WTC11 (cell line): Measurements from ENCODE around the gene S1PR2. TPM values are rescaled to one million over a fixed set of nuclear protein-coding genes. Genes with fewer than 3 reads are reported as not detected.
A peak's percentile ranks its signal among the peaks of the same experiment; 100 is the strongest.

Experiments
- ATAC-seq: fragments of 200-7000 bp; cut with Tn5 transposase; 2 replicates; pipeline ENCODE4 v1.10.0; 2021; ENCODE audit warnings: mild to moderate bottlenecking, moderate library complexity
- CTCF ChIA-PET: fragments of 300-600 bp; sonication (Branson Sonifier 250); formaldehyde crosslinking; loops from one replicate; lab custom pipeline; 2021; ENCODE audit warnings: antibody characterized with exemption; lab: Charles Lee
- POLR2A ChIA-PET: fragments of 350-600 bp; sonication (Branson Sonifier 250); formaldehyde crosslinking; loops from one replicate; lab custom pipeline; 2021; ENCODE audit warnings: antibody characterized with exemption; lab: Charles Lee
- DNase-seq: peaks from one replicate; pipeline ENCODE4 v3.0.0; 2021; ENCODE audit warnings: low spot score
- H3K27ac Mint-ChIP-seq: 2 replicates; pipeline ENCODE4 v1.8.0; 2021; ENCODE audit warnings: mixed read lengths
- H3K27me3 Mint-ChIP-seq: 2 replicates; pipeline ENCODE4 v1.8.0; 2021; ENCODE audit warnings: low read depth, mild to moderate bottlenecking, moderate library complexity, mixed read lengths
- H3K36me3 Mint-ChIP-seq: 2 replicates; pipeline ENCODE4 v1.8.0; 2021; ENCODE audit warnings: mixed read lengths
- H3K4me1 Mint-ChIP-seq: 2 replicates; pipeline ENCODE4 v1.8.0; 2022; ENCODE audit warnings: mixed read lengths
- H3K4me3 Mint-ChIP-seq: 2 replicates; pipeline ENCODE4 v1.8.0; 2021; ENCODE audit warnings: mild to moderate bottlenecking, moderate library complexity, mixed read lengths
- H3K9me3 Mint-ChIP-seq: 2 replicates; pipeline ENCODE4 v1.8.0; 2021; ENCODE audit warnings: mixed read lengths
- ATF3 ChIP-seq: sonication (generic); formaldehyde crosslinking; conservative IDR thresholded peaks from 2 replicates; pipeline ENCODE4 v1.8.1; 2022; ENCODE audit warnings: mild to moderate bottlenecking, missing genetic modification reagents
- CBFB ChIP-seq: sonication (generic); formaldehyde crosslinking; IDR thresholded peaks from 2 replicates; pipeline ENCODE4 v1.8.1; 2022; ENCODE audit warnings: mild to moderate bottlenecking, low read depth, missing genetic modification reagents
- GRHL2 ChIP-seq: fragments of 250-450 bp; sonication (Bioruptor Pico); IDR thresholded peaks from 2 replicates; pipeline ENCODE4 v1.8.0; 2022; ENCODE audit warnings: mild to moderate bottlenecking, moderate library complexity; ENCODE audit not compliant: insufficient replicate concordance, severe bottlenecking
- JAZF1 ChIP-seq: fragments of 250-450 bp; sonication (Bioruptor Pico); IDR thresholded peaks from 2 replicates; pipeline ENCODE4 v1.9.0; 2021; ENCODE audit warnings: moderate library complexity, mild to moderate bottlenecking, inconsistent platforms
- JUN ChIP-seq: sonication (generic); formaldehyde crosslinking; IDR thresholded peaks from 2 replicates; pipeline ENCODE4 v1.8.0; 2023; ENCODE audit warnings: mild to moderate bottlenecking, missing genetic modification reagents
- KAT7 ChIP-seq: sonication (generic); formaldehyde crosslinking; IDR thresholded peaks from 2 replicates; pipeline ENCODE4 v1.8.1; 2023; ENCODE audit warnings: missing genetic modification reagents, mild to moderate bottlenecking, borderline replicate concordance
- NFYB ChIP-seq: sonication (generic); formaldehyde crosslinking; conservative IDR thresholded peaks from 2 replicates; pipeline ENCODE4 v1.8.0; 2022; ENCODE audit warnings: low read depth, missing genetic modification reagents
- NR3C1 ChIP-seq: sonication (generic); formaldehyde crosslinking; conservative IDR thresholded peaks from 2 replicates; pipeline ENCODE4 v1.8.1; 2023; ENCODE audit warnings: low read depth, mild to moderate bottlenecking, missing genetic modification reagents
- SMAD4 ChIP-seq: sonication (generic); formaldehyde crosslinking; IDR thresholded peaks from 2 replicates; pipeline ENCODE4 v1.8.0; 2022; ENCODE audit warnings: mild to moderate bottlenecking, missing genetic modification reagents
- SP1 ChIP-seq: sonication (generic); formaldehyde crosslinking; conservative IDR thresholded peaks from 2 replicates; pipeline ENCODE4 v1.8.1; 2022; ENCODE audit warnings: missing genetic modification reagents
- TP53 ChIP-seq: sonication (generic); formaldehyde crosslinking; IDR thresholded peaks from 2 replicates; pipeline ENCODE4 v1.8.1; 2023; ENCODE audit warnings: mild to moderate bottlenecking, missing genetic modification reagents
- ZBTB43 ChIP-seq: sonication (generic); formaldehyde crosslinking; IDR thresholded peaks from 2 replicates; pipeline ENCODE4 v1.8.1; 2023; ENCODE audit warnings: mild to moderate bottlenecking, missing genetic modification reagents
- ZNF121 ChIP-seq: sonication (generic); formaldehyde crosslinking; IDR thresholded peaks from 2 replicates; pipeline ENCODE4 v1.8.0; 2023; ENCODE audit warnings: missing genetic modification reagents
- ZNF263 ChIP-seq: sonication (generic); formaldehyde crosslinking; IDR thresholded peaks from 2 replicates; pipeline ENCODE4 v1.8.1; 2022; ENCODE audit warnings: low read depth, mild to moderate bottlenecking, moderate library complexity, missing genetic modification reagents
- ZNF281 ChIP-seq: sonication (generic); formaldehyde crosslinking; IDR thresholded peaks from 2 replicates; pipeline ENCODE4 v1.8.0; 2023; ENCODE audit warnings: mild to moderate bottlenecking, missing genetic modification reagents
- ZNF396 ChIP-seq: fragments of 250-450 bp; sonication (Bioruptor Pico); IDR thresholded peaks from 2 replicates; pipeline ENCODE4 v1.8.0; 2021; ENCODE audit warnings: mild to moderate bottlenecking, moderate library complexity, borderline replicate concordance
- ZNF416 ChIP-seq: fragments of 250-450 bp; sonication (Bioruptor Pico); IDR thresholded peaks from 2 replicates; pipeline ENCODE4 v1.9.0; 2021; ENCODE audit warnings: mild to moderate bottlenecking, inconsistent platforms
- ZNF512 ChIP-seq: sonication (generic); formaldehyde crosslinking; IDR thresholded peaks from 2 replicates; pipeline ENCODE4 v1.8.1; 2022; ENCODE audit warnings: missing genetic modification reagents, borderline replicate concordance
- total RNA-seq: library from RNA; stranded (reverse); gene quantifications from 3 replicates; pipeline ENCODE4 v1.2.3, GENCODE V29; 2021
- TF ChIP-seq, protein P1 (sequence below): sonication (generic); formaldehyde crosslinking; IDR thresholded peaks from 2 replicates; pipeline ENCODE4 v1.8.1; 2022; ENCODE audit warnings: mild to moderate bottlenecking, missing genetic modification reagents, moderate library complexity, borderline replicate concordance
- TF ChIP-seq, protein P2 (sequence below): sonication (generic); formaldehyde crosslinking; IDR thresholded peaks from 2 replicates; pipeline ENCODE4 v1.8.0; 2022; ENCODE audit warnings: mild to moderate bottlenecking, missing genetic modification reagents
- TF ChIP-seq, protein P3 (sequence below): sonication (generic); formaldehyde crosslinking; IDR thresholded peaks from 2 replicates; pipeline ENCODE4 v1.8.1; 2023; ENCODE audit warnings: mild to moderate bottlenecking, missing genetic modification reagents, borderline replicate concordance
- TF ChIP-seq, protein P4 (sequence below): sonication (generic); formaldehyde crosslinking; conservative IDR thresholded peaks from 2 replicates; pipeline ENCODE4 v1.8.1; 2023; ENCODE audit warnings: mild to moderate bottlenecking, low read depth, missing genetic modification reagents, moderate library complexity

Gene S1PR2
- total RNA-seq, 1 experiment from 2014 or later: 13.2 TPM

GRCh38 chr19:10226376-10227025, 4.6 kb downstream of the S1PR2 start (continued):
- TF ChIP-seq, protein P1, sequence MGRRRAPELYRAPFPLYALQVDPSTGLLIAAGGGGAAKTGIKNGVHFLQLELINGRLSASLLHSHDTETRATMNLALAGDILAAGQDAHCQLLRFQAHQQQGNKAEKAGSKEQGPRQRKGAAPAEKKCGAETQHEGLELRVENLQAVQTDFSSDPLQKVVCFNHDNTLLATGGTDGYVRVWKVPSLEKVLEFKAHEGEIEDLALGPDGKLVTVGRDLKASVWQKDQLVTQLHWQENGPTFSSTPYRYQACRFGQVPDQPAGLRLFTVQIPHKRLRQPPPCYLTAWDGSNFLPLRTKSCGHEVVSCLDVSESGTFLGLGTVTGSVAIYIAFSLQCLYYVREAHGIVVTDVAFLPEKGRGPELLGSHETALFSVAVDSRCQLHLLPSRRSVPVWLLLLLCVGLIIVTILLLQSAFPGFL (CRISPR knock-in tag): no peak
- no peak for TF ChIP-seq SP1
- no peak for TF ChIP-seq ZNF396 (CRISPR knock-in tag)
- no peak for TF ChIP-seq NR3C1 (CRISPR knock-in tag)
- no peak for TF ChIP-seq TP53 (CRISPR knock-in tag)
- TF ChIP-seq ZNF512 (CRISPR knock-in tag): no peak
- TF ChIP-seq, protein P2, sequence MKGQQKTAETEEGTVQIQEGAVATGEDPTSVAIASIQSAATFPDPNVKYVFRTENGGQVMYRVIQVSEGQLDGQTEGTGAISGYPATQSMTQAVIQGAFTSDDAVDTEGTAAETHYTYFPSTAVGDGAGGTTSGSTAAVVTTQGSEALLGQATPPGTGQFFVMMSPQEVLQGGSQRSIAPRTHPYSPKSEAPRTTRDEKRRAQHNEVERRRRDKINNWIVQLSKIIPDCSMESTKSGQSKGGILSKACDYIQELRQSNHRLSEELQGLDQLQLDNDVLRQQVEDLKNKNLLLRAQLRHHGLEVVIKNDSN (CRISPR knock-in tag): no peak
- TF ChIP-seq, protein P3, sequence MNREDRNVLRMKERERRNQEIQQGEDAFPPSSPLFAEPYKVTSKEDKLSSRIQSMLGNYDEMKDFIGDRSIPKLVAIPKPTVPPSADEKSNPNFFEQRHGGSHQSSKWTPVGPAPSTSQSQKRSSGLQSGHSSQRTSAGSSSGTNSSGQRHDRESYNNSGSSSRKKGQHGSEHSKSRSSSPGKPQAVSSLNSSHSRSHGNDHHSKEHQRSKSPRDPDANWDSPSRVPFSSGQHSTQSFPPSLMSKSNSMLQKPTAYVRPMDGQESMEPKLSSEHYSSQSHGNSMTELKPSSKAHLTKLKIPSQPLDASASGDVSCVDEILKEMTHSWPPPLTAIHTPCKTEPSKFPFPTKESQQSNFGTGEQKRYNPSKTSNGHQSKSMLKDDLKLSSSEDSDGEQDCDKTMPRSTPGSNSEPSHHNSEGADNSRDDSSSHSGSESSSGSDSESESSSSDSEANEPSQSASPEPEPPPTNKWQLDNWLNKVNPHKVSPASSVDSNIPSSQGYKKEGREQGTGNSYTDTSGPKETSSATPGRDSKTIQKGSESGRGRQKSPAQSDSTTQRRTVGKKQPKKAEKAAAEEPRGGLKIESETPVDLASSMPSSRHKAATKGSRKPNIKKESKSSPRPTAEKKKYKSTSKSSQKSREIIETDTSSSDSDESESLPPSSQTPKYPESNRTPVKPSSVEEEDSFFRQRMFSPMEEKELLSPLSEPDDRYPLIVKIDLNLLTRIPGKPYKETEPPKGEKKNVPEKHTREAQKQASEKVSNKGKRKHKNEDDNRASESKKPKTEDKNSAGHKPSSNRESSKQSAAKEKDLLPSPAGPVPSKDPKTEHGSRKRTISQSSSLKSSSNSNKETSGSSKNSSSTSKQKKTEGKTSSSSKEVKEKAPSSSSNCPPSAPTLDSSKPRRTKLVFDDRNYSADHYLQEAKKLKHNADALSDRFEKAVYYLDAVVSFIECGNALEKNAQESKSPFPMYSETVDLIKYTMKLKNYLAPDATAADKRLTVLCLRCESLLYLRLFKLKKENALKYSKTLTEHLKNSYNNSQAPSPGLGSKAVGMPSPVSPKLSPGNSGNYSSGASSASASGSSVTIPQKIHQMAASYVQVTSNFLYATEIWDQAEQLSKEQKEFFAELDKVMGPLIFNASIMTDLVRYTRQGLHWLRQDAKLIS (CRISPR knock-in tag): no peak
- no peak for TF ChIP-seq GRHL2 (CRISPR knock-in tag)
- TF ChIP-seq NFYB (CRISPR knock-in tag): no peak
- TF ChIP-seq ZNF263: no peak

DNA sequence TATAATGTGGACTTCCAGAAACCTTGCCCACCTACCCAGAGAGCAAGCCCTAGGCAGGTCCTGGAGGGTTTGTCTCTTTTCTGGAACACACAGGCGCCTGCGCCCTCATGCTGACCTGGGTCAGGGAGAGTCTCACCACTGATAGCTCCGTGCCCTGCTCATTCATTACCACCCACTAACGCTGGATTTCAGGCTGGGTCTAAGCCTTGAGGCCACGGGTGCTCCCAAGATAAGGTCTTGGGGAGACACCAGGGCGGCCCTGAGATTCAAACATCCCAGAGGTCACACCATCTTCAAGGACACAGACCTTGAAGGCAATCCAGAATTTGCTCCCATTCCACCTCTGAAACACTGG, 5.1 kb downstream of the S1PR2 start:
- H3K27me3 Mint-ChIP-seq: no peaks in the 10 kb centered on the region; the same call in 1 of the 2 replicates
- H3K4me3 Mint-ChIP-seq: no peak overlapping the region
- ATAC-seq (no peak), DNase-seq (no peak)
- peaks cover 10% of the 10 kb centered on the region for H3K4me1 Mint-ChIP-seq
- ChIA-PET CTCF (interaction anchor here (0.5 to 3.6 kb wide), 3 partner anchors 24 to 583 kb away, joined by 3 to 43 read pairs (median 6); no protein-coding TSS in a partner anchor), POLR2A (no interaction called here)
- peak overlapping the region; percentile 53; the same call in 1 of the 2 replicates for H3K27ac Mint-ChIP-seq
- H3K36me3 Mint-ChIP-seq: peaks cover 8% of the 10 kb centered on the region
- H3K9me3 Mint-ChIP-seq: no peaks in the 10 kb centered on the region
- no peak for TF ChIP-seq ZBTB43 (CRISPR knock-in tag)
- TF ChIP-seq, protein P4, sequence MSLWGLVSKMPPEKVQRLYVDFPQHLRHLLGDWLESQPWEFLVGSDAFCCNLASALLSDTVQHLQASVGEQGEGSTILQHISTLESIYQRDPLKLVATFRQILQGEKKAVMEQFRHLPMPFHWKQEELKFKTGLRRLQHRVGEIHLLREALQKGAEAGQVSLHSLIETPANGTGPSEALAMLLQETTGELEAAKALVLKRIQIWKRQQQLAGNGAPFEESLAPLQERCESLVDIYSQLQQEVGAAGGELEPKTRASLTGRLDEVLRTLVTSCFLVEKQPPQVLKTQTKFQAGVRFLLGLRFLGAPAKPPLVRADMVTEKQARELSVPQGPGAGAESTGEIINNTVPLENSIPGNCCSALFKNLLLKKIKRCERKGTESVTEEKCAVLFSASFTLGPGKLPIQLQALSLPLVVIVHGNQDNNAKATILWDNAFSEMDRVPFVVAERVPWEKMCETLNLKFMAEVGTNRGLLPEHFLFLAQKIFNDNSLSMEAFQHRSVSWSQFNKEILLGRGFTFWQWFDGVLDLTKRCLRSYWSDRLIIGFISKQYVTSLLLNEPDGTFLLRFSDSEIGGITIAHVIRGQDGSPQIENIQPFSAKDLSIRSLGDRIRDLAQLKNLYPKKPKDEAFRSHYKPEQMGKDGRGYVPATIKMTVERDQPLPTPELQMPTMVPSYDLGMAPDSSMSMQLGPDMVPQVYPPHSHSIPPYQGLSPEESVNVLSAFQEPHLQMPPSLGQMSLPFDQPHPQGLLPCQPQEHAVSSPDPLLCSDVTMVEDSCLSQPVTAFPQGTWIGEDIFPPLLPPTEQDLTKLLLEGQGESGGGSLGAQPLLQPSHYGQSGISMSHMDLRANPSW (CRISPR knock-in tag): no peak
- no peak for TF ChIP-seq ZNF281 (CRISPR knock-in tag)
- no peak for TF ChIP-seq ZNF121
- no peak for TF ChIP-seq ZNF416
- no peak for TF ChIP-seq JUN (CRISPR knock-in tag)
- TF ChIP-seq SMAD4: no peak
- TF ChIP-seq CBFB (CRISPR knock-in tag): no peak
- no peak for TF ChIP-seq KAT7
- no peak for TF ChIP-seq ATF3 (CRISPR knock-in tag)
- no peak for TF ChIP-seq JAZF1
